ENCODE results near the gene CBS. TPM values are rescaled to one million over a fixed set of nuclear protein-coding genes. Genes with fewer than 3 reads are reported as not detected.
"Not testable (repeated sequence)": the region's sequence is repeated elsewhere in the genome, so short reads cannot be mapped to it uniquely, and the experiment has no call there.

Gene CBS
- total RNA-seq, 1 donor from 2014 or later = 56.9 TPM

DNA sequence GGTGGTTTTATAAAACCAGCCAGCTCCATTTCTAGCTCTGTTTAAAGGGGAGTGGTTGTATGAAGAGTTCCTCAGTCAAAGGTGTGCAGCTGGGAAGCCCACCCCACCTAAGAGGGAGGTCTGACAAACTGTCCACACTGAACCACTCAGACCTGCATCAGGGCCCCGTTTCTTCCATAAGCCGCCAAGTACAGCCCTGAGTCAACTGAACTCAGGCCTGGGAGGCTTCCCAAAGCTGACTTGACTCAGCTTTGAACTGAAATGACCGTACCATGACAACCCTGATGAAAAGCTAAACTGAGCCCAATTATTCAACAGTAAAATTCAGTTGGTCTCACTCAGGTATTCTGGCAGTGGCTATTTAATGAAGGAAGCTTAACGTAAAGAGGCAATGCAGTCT lies 26.6 kb upstream of the CBS start:
- H3K27me3 Mint-ChIP-seq (ENCODE audit: insufficient read depth, low read depth); H3K9ac ChIP-seq; H3F3A ChIP-seq (ENCODE audit: low read depth); DNase-seq (ENCODE audit: low spot score); H3K79me2 ChIP-seq (ENCODE audit: low read depth); H3K27ac Mint-ChIP-seq; H3K4me3 Mint-ChIP-seq; H3K4me2 ChIP-seq; H3K27ac ChIP-seq; H3K4me1 Mint-ChIP-seq; H3K4me1 ChIP-seq; H3K9me3 ChIP-seq (ENCODE audit: low read depth); H4K20me1 ChIP-seq (ENCODE audit: low read depth); H3K9me3 Mint-ChIP-seq; H3K27me3 ChIP-seq; H2AFZ ChIP-seq (replicated peaks); H3K4me3 ChIP-seq; H3K36me3 ChIP-seq; H3K36me3 Mint-ChIP-seq: not testable (repeated sequence)

- H3K36me3 Mint-ChIP-seq, H3K4me3 Mint-ChIP-seq, H3K27ac Mint-ChIP-seq: not testable (repeated sequence)
These were observed 26.0 kb upstream of the CBS start for GRCh38 chr21:43101676-43102075.

DNA sequence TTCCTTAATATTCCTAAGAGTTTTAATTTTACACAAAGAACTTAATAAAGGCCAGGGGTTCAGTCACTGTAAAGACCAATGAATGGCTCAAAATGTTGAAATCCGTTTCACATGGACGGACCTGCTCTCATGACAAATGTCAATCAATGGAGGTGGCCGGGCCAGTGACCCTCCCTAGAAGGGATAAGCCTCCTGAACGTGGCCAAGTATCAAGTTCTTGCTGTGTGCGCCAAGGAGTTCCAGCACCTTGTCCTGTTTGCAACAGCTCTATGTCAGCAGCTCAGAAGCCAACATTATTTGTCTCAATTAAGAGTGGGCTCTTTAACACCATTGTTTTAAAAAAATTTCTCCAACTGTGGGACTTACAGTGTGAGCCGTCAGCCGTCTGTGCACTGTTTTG lies 25.4 kb upstream of the CBS start:
- not testable (repeated sequence) for H3K36me3 Mint-ChIP-seq, H3K9me3 Mint-ChIP-seq, H3K4me2 ChIP-seq

More at GRCh38 chr21:43101676-43102075, 26.0 kb upstream of the CBS start:
- not testable (repeated sequence) for H3K9me3 Mint-ChIP-seq; H3K4me1 Mint-ChIP-seq; H3K9ac ChIP-seq; H3K4me3 ChIP-seq; H3K27me3 ChIP-seq; H3K27me3 Mint-ChIP-seq (ENCODE audit: insufficient read depth, low read depth); H4K20me1 ChIP-seq (ENCODE audit: low read depth); H3K9me3 ChIP-seq (ENCODE audit: low read depth); DNase-seq (ENCODE audit: low spot score); H3K4me2 ChIP-seq; H3F3A ChIP-seq (ENCODE audit: low read depth); H3K27ac ChIP-seq; H2AFZ ChIP-seq (replicated peaks); H3K36me3 ChIP-seq; H3K79me2 ChIP-seq (ENCODE audit: low read depth); H3K4me1 ChIP-seq

GRCh38 chr21:43091979-43092614 lies 16.5 kb upstream of the CBS start:
- not testable (repeated sequence) for H3K9ac ChIP-seq; H3K36me3 Mint-ChIP-seq; H4K20me1 ChIP-seq (ENCODE audit: low read depth); H3K27me3 Mint-ChIP-seq (ENCODE audit: insufficient read depth, low read depth); H3K79me2 ChIP-seq (ENCODE audit: low read depth); H3K4me3 Mint-ChIP-seq; H3K27me3 ChIP-seq; H3K4me3 ChIP-seq; H3K36me3 ChIP-seq; DNase-seq (ENCODE audit: low spot score); H3K4me1 ChIP-seq; H3K4me1 Mint-ChIP-seq; H3K4me2 ChIP-seq; H3K9me3 Mint-ChIP-seq; H2AFZ ChIP-seq (replicated peaks); H3K27ac Mint-ChIP-seq; H3K9me3 ChIP-seq (ENCODE audit: low read depth); H3K27ac ChIP-seq; H3F3A ChIP-seq (ENCODE audit: low read depth)

More for the DNA sequence above, 25.4 kb upstream of the CBS start:
- not testable (repeated sequence) for H3F3A ChIP-seq (ENCODE audit: low read depth); H3K27me3 Mint-ChIP-seq (ENCODE audit: insufficient read depth, low read depth); H3K79me2 ChIP-seq (ENCODE audit: low read depth); H3K9ac ChIP-seq; H3K4me3 ChIP-seq; H3K27ac ChIP-seq; H3K9me3 ChIP-seq (ENCODE audit: low read depth); H3K4me1 ChIP-seq; DNase-seq (ENCODE audit: low spot score); H2AFZ ChIP-seq (replicated peaks); H3K27me3 ChIP-seq; H3K27ac Mint-ChIP-seq; H4K20me1 ChIP-seq (ENCODE audit: low read depth); H3K4me1 Mint-ChIP-seq; H3K4me3 Mint-ChIP-seq; H3K36me3 ChIP-seq

GRCh38 chr21:43090947-43091346 lies 15.3 kb upstream of the CBS start:
- not testable (repeated sequence) for H3K9me3 Mint-ChIP-seq; H4K20me1 ChIP-seq (ENCODE audit: low read depth); H3K27me3 Mint-ChIP-seq (ENCODE audit: insufficient read depth, low read depth); H3K4me1 Mint-ChIP-seq; H3K79me2 ChIP-seq (ENCODE audit: low read depth); H3K27ac Mint-ChIP-seq; H3K9me3 ChIP-seq (ENCODE audit: low read depth); H3K4me1 ChIP-seq; H3K27ac ChIP-seq; H3K9ac ChIP-seq; H3K4me3 Mint-ChIP-seq; H3K36me3 Mint-ChIP-seq; H3K36me3 ChIP-seq; H3K4me2 ChIP-seq; DNase-seq (ENCODE audit: low spot score); H3K4me3 ChIP-seq; H3F3A ChIP-seq (ENCODE audit: low read depth); H2AFZ ChIP-seq (replicated peaks); H3K27me3 ChIP-seq

DNA sequence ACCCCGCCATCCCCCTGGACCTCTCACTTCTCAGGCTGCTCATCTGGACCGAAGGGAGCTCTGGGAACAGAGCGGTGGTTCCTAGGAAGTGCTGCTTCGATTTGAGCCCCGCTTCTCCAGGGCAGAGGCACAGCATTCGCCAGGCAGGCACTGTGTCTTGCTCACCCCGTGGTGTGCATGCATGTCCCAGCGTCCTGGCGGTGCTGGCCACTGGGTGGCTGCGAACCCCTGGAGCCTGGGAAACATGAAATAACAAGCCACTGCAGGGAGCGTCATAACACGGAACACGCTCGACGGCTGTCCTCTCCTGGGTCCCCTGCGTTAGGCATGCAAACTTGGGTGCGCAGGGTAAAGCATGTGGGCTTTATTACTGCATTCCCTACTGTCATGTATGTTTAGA lies 13.8 kb upstream of the CBS start:
- H3K79me2 ChIP-seq (ENCODE audit: low read depth); H3K4me1 Mint-ChIP-seq; H3K4me3 Mint-ChIP-seq; H3K27ac ChIP-seq; H3K4me3 ChIP-seq; H2AFZ ChIP-seq (replicated peaks); H3K36me3 ChIP-seq; H3K27me3 Mint-ChIP-seq (ENCODE audit: insufficient read depth, low read depth); H3F3A ChIP-seq (ENCODE audit: low read depth); DNase-seq (ENCODE audit: low spot score); H3K27ac Mint-ChIP-seq; H3K4me1 ChIP-seq; H3K4me2 ChIP-seq; H4K20me1 ChIP-seq (ENCODE audit: low read depth); H3K9me3 ChIP-seq (ENCODE audit: low read depth); H3K9me3 Mint-ChIP-seq; H3K36me3 Mint-ChIP-seq; H3K27me3 ChIP-seq; H3K9ac ChIP-seq: not testable (repeated sequence)

DNA sequence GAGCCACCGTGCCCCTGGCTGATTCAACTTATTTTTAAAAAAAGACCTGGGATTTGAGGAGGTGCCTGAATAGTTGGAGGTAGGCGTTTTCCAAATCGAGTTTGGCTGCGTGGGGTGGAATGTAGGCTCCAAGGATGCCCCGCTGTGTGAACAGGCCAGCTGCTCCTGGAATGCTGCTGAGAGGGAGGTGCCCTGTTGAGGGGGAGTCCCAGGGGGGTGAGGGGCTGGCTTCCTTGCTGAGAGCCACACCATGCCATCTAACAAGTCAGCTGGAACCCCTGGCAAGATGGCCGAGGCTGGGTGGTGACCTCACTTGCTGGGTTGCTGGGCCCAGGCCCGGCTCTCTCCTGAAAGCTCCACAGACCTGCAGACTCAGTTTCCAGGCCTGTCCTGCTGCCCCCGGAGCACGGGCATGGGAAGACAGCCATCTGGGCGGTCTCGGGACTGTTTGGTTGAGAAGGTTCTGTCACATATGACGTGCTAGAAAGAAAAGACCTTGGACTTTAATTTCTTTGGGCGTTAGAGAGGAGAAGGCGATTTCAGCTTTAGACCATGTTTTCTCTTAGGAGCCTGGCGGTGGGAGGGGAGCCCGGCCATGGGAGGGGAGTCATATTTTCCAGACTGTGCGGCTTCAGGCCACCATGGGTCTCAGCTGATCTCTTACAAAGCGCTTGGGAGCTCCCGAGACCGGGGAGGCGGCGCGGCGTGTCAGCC lies 7.1 kb upstream of the CBS start:
- not testable (repeated sequence) for H3K9ac ChIP-seq; H2AFZ ChIP-seq (replicated peaks); H3K27ac Mint-ChIP-seq; H3K79me2 ChIP-seq (ENCODE audit: low read depth); H3K9me3 ChIP-seq (ENCODE audit: low read depth); H3K4me1 ChIP-seq; H3K9me3 Mint-ChIP-seq; H3K36me3 ChIP-seq; H3K4me3 ChIP-seq; H3K36me3 Mint-ChIP-seq; H3K4me1 Mint-ChIP-seq; H3K4me3 Mint-ChIP-seq; H3K27me3 ChIP-seq; H3K4me2 ChIP-seq; H3F3A ChIP-seq (ENCODE audit: low read depth); H3K27ac ChIP-seq; H4K20me1 ChIP-seq (ENCODE audit: low read depth); H3K27me3 Mint-ChIP-seq (ENCODE audit: insufficient read depth, low read depth); DNase-seq (ENCODE audit: low spot score)

- H3K27me3 Mint-ChIP-seq (ENCODE audit: insufficient read depth, low read depth); H3K27me3 ChIP-seq; H4K20me1 ChIP-seq (ENCODE audit: low read depth); H3K9ac ChIP-seq; DNase-seq (ENCODE audit: low spot score); H3K36me3 Mint-ChIP-seq; H3K27ac ChIP-seq; H3K4me1 Mint-ChIP-seq; H3K9me3 Mint-ChIP-seq; H3K4me1 ChIP-seq; H3K4me2 ChIP-seq; H2AFZ ChIP-seq (replicated peaks); H3K36me3 ChIP-seq; H3F3A ChIP-seq (ENCODE audit: low read depth); H3K27ac Mint-ChIP-seq; H3K4me3 ChIP-seq; H3K79me2 ChIP-seq (ENCODE audit: low read depth); H3K4me3 Mint-ChIP-seq; H3K9me3 ChIP-seq (ENCODE audit: low read depth): not testable (repeated sequence)
These were observed 1.0 kb upstream of the CBS start for GRCh38 chr21:43076643-43077042.

Measured in neural progenitor cell (in vitro differentiated cells).